Panc1 (cell line): Measurements from ENCODE around the gene SCAMP1. TPM values are rescaled to one million over a fixed set of nuclear protein-coding genes. Genes with fewer than 3 reads are reported as not detected.

Source experiments
- ATAC-seq: fragments of 200-7000 bp; cut with Tn5 transposase; 2 replicates; pipeline ENCODE4 v1.9.1; 2020; ENCODE audit warnings: mild to moderate bottlenecking, moderate library complexity
- BruUV-seq: library from RNA; stranded (reverse); fragments of 400-500 nt; replicated peaks from 2 replicates; lab custom pipeline; 2021; lab: Mats Ljungman, UMichigan
- CTCF ChIA-PET: fragments of 300-600 bp; sonication (Branson Sonifier 250); formaldehyde crosslinking; loops from one replicate; lab custom pipeline; 2022; ENCODE audit warnings: antibody characterized with exemption; lab: Charles Lee
- POLR2A ChIA-PET: fragments of 300-600 bp; sonication (Branson Sonifier 250); formaldehyde crosslinking; loops from one replicate; lab custom pipeline; 2022; ENCODE audit warnings: antibody characterized with exemption; lab: Charles Lee
- DNase-seq: peaks from one replicate; pipeline ENCODE4 v3.0.0-alpha.2; 2010; ENCODE audit warnings: low read depth, low spot score
- H3K27ac ChIP-seq: 2 replicates; pipeline ENCODE4 v1.5.1; 2011; ENCODE audit warnings: mild to moderate bottlenecking, low read length, inconsistent platforms
- H3K27me3 ChIP-seq: fragments of 200-500 bp; sonication (Bioruptor generic); 2 replicates; pipeline ENCODE4 v1.6.0; 2014; ENCODE audit warnings: low read length, inconsistent platforms; ENCODE audit not compliant: control insufficient read depth, insufficient read depth
- H3K36me3 ChIP-seq: fragments of 200-500 bp; sonication (Bioruptor generic); 2 replicates; pipeline ENCODE4 v1.5.1; 2014; ENCODE audit warnings: inconsistent platforms, mild to moderate bottlenecking, low read length, moderate library complexity; ENCODE audit not compliant: control insufficient read depth, insufficient read depth
- H3K4me1 ChIP-seq: 2 replicates; pipeline ENCODE4 v1.5.1; 2011; ENCODE audit warnings: inconsistent platforms, mild to moderate bottlenecking, low read length, moderate library complexity; ENCODE audit not compliant: control insufficient read depth, insufficient read depth
- H3K4me3 ChIP-seq, 2 experiments: 2 replicates each; pipeline ENCODE4 v1.5.1; 2011 to 2012; ENCODE audit warnings: low read depth in 2 of 2, low read length in 2 of 2, mild to moderate bottlenecking in 2 of 2, inconsistent platforms in 1 of 2, moderate library complexity in 1 of 2
- H3K9me3 ChIP-seq: fragments of 200-500 bp; sonication (Bioruptor generic); 2 replicates; pipeline ENCODE4 v1.5.1; 2014; ENCODE audit warnings: low read depth, mild to moderate bottlenecking, inconsistent platforms, low read length, moderate library complexity; ENCODE audit not compliant: control insufficient read depth, insufficient read depth
- CTCF ChIP-seq: fragments of 450-650 bp; IDR thresholded peaks from 2 replicates; pipeline ENCODE4 v1.5.1; 2017; ENCODE audit warnings: mild to moderate bottlenecking
- POLR2AphosphoS5 ChIP-seq: IDR thresholded peaks from 2 replicates; pipeline ENCODE4 v1.6.1; 2012; ENCODE audit warnings: mild to moderate bottlenecking, low read depth, low read length, moderate library complexity
- REST ChIP-seq, 2 experiments: IDR thresholded peaks; 2 replicates each; pipeline ENCODE4 v1.6.1; 2011 to 2012; ENCODE audit warnings: low read depth in 2 of 2, control low read depth in 1 of 2, low read length in 1 of 2, mild to moderate bottlenecking in 1 of 2, moderate library complexity in 1 of 2; ENCODE audit not compliant: insufficient read depth in 1 of 2
- SIN3A ChIP-seq: IDR thresholded peaks from 2 replicates; pipeline ENCODE4 v1.6.1; 2012; ENCODE audit warnings: low read depth, mild to moderate bottlenecking, low read length, moderate library complexity, borderline replicate concordance; ENCODE audit not compliant: insufficient read depth
- TCF7L2 ChIP-seq: IDR thresholded peaks from 2 replicates; pipeline ENCODE4 v1.6.1; 2011; ENCODE audit warnings: mild to moderate bottlenecking, low read depth, low read length, inconsistent platforms
- in situ Hi-C: cut with HindIII; loops from 2 replicates; pipeline ENCODE4 v1.10.0; 2016; ENCODE audit warnings: low sequenced_read_pairs, low pct_unique_long_range_greater_than_20kb
- intact Hi-C: fragments of 100-400 bp; cut with micrococcal nuclease; formaldehyde crosslinking; loops from one replicate; pipeline ENCODE4 v1.10.0; 2022; ENCODE audit not compliant: unreplicated experiment
- total RNA-seq: library from RNA; stranded (reverse); gene quantifications from one replicate; pipeline ENCODE4 v1.2.1, GENCODE V29; 2021; ENCODE audit not compliant: unreplicated experiment

Gene SCAMP1
- total RNA-seq, 1 experiment from 2014 or later, result 51.3 TPM

- TF ChIP-seq POLR2AphosphoS5, result no peak
- TF ChIP-seq SIN3A, result no peak
- no peak for TF ChIP-seq REST (IDR thresholded peaks at IDR 0.05; ENCODE audit: insufficient read depth in 1 of 2, low read depth in 2 of 2, low read length in 1 of 2)
- no peak for TF ChIP-seq TCF7L2
- no peak for TF ChIP-seq CTCF
- in situ Hi-C loops (no loop called here), intact Hi-C loops (no loop called here)
- Histone ChIP-seq H3K4me3 (no peak overlapping the region), H3K9me3 (no peaks in the 10 kb centered on the region), H3K27me3 (no peaks in the 10 kb centered on the region), H3K27ac (no peak overlapping the region), H3K36me3 (no peaks in the 10 kb centered on the region; the same call in 1 of the 2 replicates), H3K4me1 (peaks cover 3% of the 10 kb centered on the region)
- no peak for ATAC-seq
- no TSS peak for BruUV-seq
- CTCF ChIA-PET, result no interaction called here
- POLR2A ChIA-PET, result no interaction called here
- DNase-seq, result no peak
Observed at GRCh38 chr5:78353520-78353919, 6.9 kb upstream of the SCAMP1 start.

GRCh38 chr5:78354066-78354670 is 6.2 kb upstream of the SCAMP1 start:
- no peak for ATAC-seq
- no peak for DNase-seq

More at GRCh38 chr5:78354066-78354670, 6.2 kb upstream of the SCAMP1 start:
- intact Hi-C loops (no loop called here), in situ Hi-C loops (no loop called here)
- POLR2A ChIA-PET, result no interaction called here
- H3K4me3 ChIP-seq, result no peak overlapping the region
- H3K9me3 ChIP-seq, result no peaks in the 10 kb centered on the region
- TF ChIP-seq SIN3A, result no peak
- no peak for TF ChIP-seq TCF7L2
- TF ChIP-seq POLR2AphosphoS5, result no peak
- no peak for TF ChIP-seq CTCF
- no peak for TF ChIP-seq REST (IDR thresholded peaks at IDR 0.05; ENCODE audit: insufficient read depth in 1 of 2, low read depth in 2 of 2, low read length in 1 of 2)
- BruUV-seq, result no TSS peak
- no peaks in the 10 kb centered on the region; the same call in 1 of the 2 replicates for H3K36me3 ChIP-seq
- CTCF ChIA-PET, result no interaction called here
- H3K27ac ChIP-seq, result no peak overlapping the region
- H3K27me3 ChIP-seq, result no peaks in the 10 kb centered on the region
- peaks cover 9% of the 10 kb centered on the region for H3K4me1 ChIP-seq
